Pancreas (tissue), 10 donors: ENCODE measurements around the gene RNF43. TPM values are rescaled to one million over a fixed set of nuclear protein-coding genes. Genes with fewer than 3 reads are reported as not detected.
A peak's percentile ranks its signal among the peaks of the same experiment; 100 is the strongest.

Source experiments
- ATAC-seq, 4 donors: fragments of 200-7000 bp; cut with Tn5 transposase; one replicate each; pipeline versions ENCODE4 v1.8.0 to v1.9.1; 2020; ENCODE audit warnings: mild to moderate bottlenecking in 4 of 4, moderate library complexity in 4 of 4
- DNase-seq, 6 donors: peaks; one replicate each; pipeline ENCODE4 v3.0.0-alpha.2; 2020
- FAIRE-seq: peaks from 2 replicates; lab custom pipeline; 2012; peaks lifted over from hg19 to GRCh38; lab: Jason Lieb, UNC
- H3K27ac ChIP-seq, 4 donors: fragments of 200-600 bp; sonication (generic); 1 replicate in 3 of 4; 2 replicates in 1 of 4; pipeline versions ENCODE4 v1.5.0 to v1.8.0; 2020
- H3K27me3 ChIP-seq, 4 donors: fragments of 200-600 bp; one replicate each; pipeline ENCODE4 v1.8.0; 2021
- H3K36me3 ChIP-seq, 3 donors: fragments of 200-600 bp; sonication (generic) in 1 of 3; one replicate each; pipeline versions ENCODE4 v1.5.0 to v1.8.0; 2020 to 2021
- H3K4me1 ChIP-seq, 3 donors: fragments of 200-600 bp; one replicate each; pipeline ENCODE4 v1.8.0; 2021
- H3K4me3 ChIP-seq, 4 donors: fragments of 200-600 bp; sonication (generic) in 2 of 4; one replicate each; pipeline versions ENCODE4 v1.5.0 to v1.8.0; 2020 to 2021
- H3K9me3 ChIP-seq, 4 donors: fragments of 200-600 bp; one replicate each; pipeline ENCODE4 v1.8.0; 2021
- CTCF ChIP-seq, 4 donors: fragments of 200-600 bp; sonication (generic) in 3 of 4; IDR thresholded peaks; one replicate each; pipeline versions ENCODE4 v1.5.0 to v1.8.0; 2021; ENCODE audit warnings: antibody characterized with exemption in 4 of 4
- WGBS, 2 donors: extraction: QIAGEN DNeasy Blood & Tissue Kit; methylation state at CpG; one replicate each; pipeline ENCODE4 v1.1.7; 2013; 5-methylcytosine and 5-hydroxymethylcytosine counted together
- intact Hi-C, 3 donors: fragments of 100-400 bp; cut with DNase I; formaldehyde crosslinking; loops; one replicate each; pipeline versions ENCODE4 v1.11.1 to v1.14.2; 2022
- polyA plus RNA-seq, 2 donors: library from polyadenylated mRNA; stranded (reverse); fragments of 200-250 nt; gene quantifications; one replicate each; pipeline ENCODE4 v1.2.3, GENCODE V29; 2013
- total RNA-seq, 6 donors: library from RNA; stranded (reverse); fragmentation: NEBNext Ultra II Directional in 4 of 6; extraction: Animal tissue kit (Norgen Biotek cat#: 25700) in 4 of 6; gene quantifications; one replicate each; pipeline versions ENCODE4 v1.2.1 to v1.2.4, GENCODE V29; 2021 to 2023
- donor health status: healthy with polysubstance abuse.
- donor health status: DM: no; HTN: no; CAD: no; lungs with moderate emphysema.
- donor health status: DM: no; HTN: no; CAD: no.
- donor health status: control.
- donor health status: control.
- donor health status: Bipolar disorder and iron deficiency.
- donor health status: DM: yes; HTN: yes; CAD: no.
- donor health status: DM: no; HTN: no; CAD: no.
- donor health status: DM: no; HTN: no; CAD: no.
- donor health status: DM: yes; HTN: yes; CAD: no.

RNF43 gene
- total and polyA plus RNA-seq, 8 donors = 4.5 to 12.5 (median 6.1) TPM

- no peaks in the 10 kb centered on the region for H3K9me3 ChIP-seq
- no peak for TF ChIP-seq CTCF (IDR thresholded peaks at IDR 0.05)
- WGBS, 2 donors = 84 to 89% methylated on average over 2 of the region's 2 CpGs
- intact Hi-C loops = loop anchor here in 1 of 3 donors (10.0 kb wide), 1 partner anchor 49 kb away; no protein-coding TSS in a partner anchor
- FAIRE-seq = no peak
- no peaks in the 10 kb centered on the region for H3K36me3 ChIP-seq
- ATAC-seq = no peak
- DNase-seq = no peak
- no peaks in the 10 kb centered on the region for H3K27me3 ChIP-seq
- no peak overlapping the region for H3K4me3 ChIP-seq
- H3K27ac ChIP-seq = no peak overlapping the region
- peaks cover 8 to 30% (median 28%) of the 10 kb centered on the region in 3 donors for H3K4me1 ChIP-seq
Observed at GRCh38 chr17:58375811-58376210, 41.5 kb downstream of the RNF43 start.

- TF ChIP-seq CTCF (IDR thresholded peaks at IDR 0.05) = no peak
- Histone ChIP-seq H3K9me3 (no peaks in the 10 kb centered on the region), H3K27me3 (no peaks in the 10 kb centered on the region), H3K27ac (no peak overlapping the region), H3K36me3 (no peaks in the 10 kb centered on the region), H3K4me3 (no peak overlapping the region), H3K4me1 (peaks cover 4 to 25% (median 22%) of the 10 kb centered on the region in 3 donors)
- FAIRE-seq (no peak), DNase-seq (no peak), ATAC-seq (peak in 1 of 4 donors; percentile 18)
- intact Hi-C loops = loop anchor here in 1 of 3 donors (10.0 kb wide), 1 partner anchor 50 kb away; no protein-coding TSS in a partner anchor
- 65 to 66% methylated on average over 5 of the region's 5 CpGs for WGBS, 2 donors
Observed at GRCh38 chr17:58375256-58375655, 42.1 kb downstream of the RNF43 start.

- intact Hi-C loops = loop anchor here in 1 of 3 donors (10.0 kb wide), 1 partner anchor 51 kb away; no protein-coding TSS in a partner anchor
- Histone ChIP-seq H3K27ac (no peak overlapping the region), H3K9me3 (no peaks in the 10 kb centered on the region), H3K4me1 (peaks cover 4 to 19% (median 16%) of the 10 kb centered on the region in 3 donors), H3K4me3 (no peak overlapping the region), H3K27me3 (no peaks in the 10 kb centered on the region), H3K36me3 (no peaks in the 10 kb centered on the region)
- ATAC-seq = no peak
- TF ChIP-seq CTCF (IDR thresholded peaks at IDR 0.05) = no peak
- no peak for FAIRE-seq
- WGBS, 2 donors = 100% methylated on average over 1 of the region's 1 CpG
- DNase-seq = no peak
Observed at GRCh38 chr17:58373923-58374322, 43.4 kb downstream of the RNF43 start.

- DNase-seq (no peak), ATAC-seq (no peak), FAIRE-seq (no peak)
- no peaks in the 10 kb centered on the region for H3K36me3 ChIP-seq
- TF ChIP-seq CTCF (IDR thresholded peaks at IDR 0.05) = no peak
- intact Hi-C loops = loop anchor here in 1 of 3 donors (10.0 kb wide), 1 partner anchor 52 kb away; no protein-coding TSS in a partner anchor
- no peaks in the 10 kb centered on the region for H3K27me3 ChIP-seq
- no peak overlapping the region for H3K27ac ChIP-seq
- WGBS, 2 donors = 92 to 94% methylated on average over 5 of the region's 5 CpGs
- H3K9me3 ChIP-seq = no peaks in the 10 kb centered on the region
- peaks cover 4 to 17% (median 16%) of the 10 kb centered on the region in 3 donors for H3K4me1 ChIP-seq
- no peak overlapping the region for H3K4me3 ChIP-seq
Observed at GRCh38 chr17:58373003-58373402, 44.3 kb downstream of the RNF43 start.

GRCh38 chr17:58371300-58371950 is 45.9 kb downstream of the RNF43 start:
- no peak overlapping the region for H3K4me3 ChIP-seq
- no peaks in the 10 kb centered on the region for H3K27me3 ChIP-seq
- DNase-seq (no peak), ATAC-seq (no peak), FAIRE-seq (no peak)
- H3K27ac ChIP-seq = no peak overlapping the region
- TF ChIP-seq CTCF (IDR thresholded peaks at IDR 0.05) = no peak
- H3K9me3 ChIP-seq = no peaks in the 10 kb centered on the region
- H3K4me1 ChIP-seq = peaks cover 2 to 9% (median 5%) of the 10 kb centered on the region in 3 donors
- intact Hi-C loops = loop anchor here in 1 of 3 donors (10.0 kb wide), 1 partner anchor 53 kb away; no protein-coding TSS in a partner anchor
- H3K36me3 ChIP-seq = no peaks in the 10 kb centered on the region
- WGBS, 2 donors = 84 to 88% methylated on average over 6 of the region's 6 CpGs
